ENCODE measurements around the gene PARVB.

DNA sequence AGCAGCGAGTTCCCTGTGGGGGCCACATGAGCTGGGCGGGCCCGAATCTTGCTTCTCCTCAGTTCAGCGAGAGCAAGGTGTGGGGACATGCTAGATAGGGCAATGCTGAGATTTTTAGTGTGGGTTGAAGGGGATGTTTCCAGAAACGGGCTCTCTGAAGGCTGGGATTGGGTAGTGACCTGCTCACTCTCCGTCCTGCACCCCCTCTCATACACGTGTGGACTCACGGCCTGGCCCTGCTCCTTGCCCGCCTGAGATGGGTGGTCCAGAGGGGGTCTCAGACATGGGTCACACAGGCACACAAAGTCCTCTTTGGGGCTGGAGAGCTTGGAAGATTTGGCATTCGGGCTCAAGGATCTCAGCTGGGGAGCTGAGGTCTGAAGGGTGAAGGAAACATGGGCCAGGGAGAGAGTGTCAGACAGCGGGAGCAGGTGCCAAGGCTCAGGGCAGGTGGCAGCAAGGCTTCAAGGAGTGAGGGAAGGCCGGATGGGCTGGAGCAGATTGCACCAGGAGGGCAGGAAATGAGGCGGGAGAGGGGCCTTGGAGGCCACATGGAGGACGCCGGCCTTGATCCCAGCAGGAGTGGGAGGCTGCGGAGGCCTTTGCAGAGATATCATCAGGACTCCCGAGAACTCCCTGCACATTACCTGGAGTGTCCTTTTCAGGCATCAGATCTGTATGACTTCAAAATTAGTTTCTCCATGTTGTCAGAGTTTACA, 74.1 kb downstream of the PARVB start:
- TF ChIP-seq CTCF (conservative IDR thresholded peaks at IDR 0.05) (no peak), EZH2 (IDR thresholded peaks at IDR 0.05; ENCODE audit: low read depth) (no peak)
